Mesothelial cell of epicardium (in vitro differentiated cells): Measurements from ENCODE around the gene NLRX1. TPM values are rescaled to one million over a fixed set of nuclear protein-coding genes. Genes with fewer than 3 reads are reported as not detected.
A peak's percentile ranks its signal among the peaks of the same experiment; 100 is the strongest.
"Not testable (repeated sequence)": the region's sequence is repeated elsewhere in the genome, so short reads cannot be mapped to it uniquely, and the experiment has no call there.

ENCODE experiments used
- DNase-seq, 2 experiments: peaks; one replicate each; pipeline ENCODE4 v3.0.0; 2021; ENCODE audit warnings: low spot score in 2 of 2; ENCODE audit not compliant: unreplicated experiment in 2 of 2
- H3K27ac Mint-ChIP-seq: 2 replicates; pipeline ENCODE4 v1.8.0; 2021; ENCODE audit warnings: mixed read lengths
- H3K27me3 Mint-ChIP-seq: 2 replicates; pipeline ENCODE4 v1.8.0; 2021; ENCODE audit warnings: low read depth, mixed read lengths
- H3K36me3 Mint-ChIP-seq: 2 replicates; pipeline ENCODE4 v1.8.0; 2021; ENCODE audit warnings: mixed read lengths
- H3K4me1 Mint-ChIP-seq: 2 replicates; pipeline ENCODE4 v1.8.0; 2021; ENCODE audit warnings: mixed read lengths
- H3K4me3 Mint-ChIP-seq: 2 replicates; pipeline ENCODE4 v1.8.0; 2021; ENCODE audit warnings: mild to moderate bottlenecking, moderate library complexity, mixed read lengths
- H3K9me3 Mint-ChIP-seq: 2 replicates; pipeline ENCODE4 v1.8.0; 2021; ENCODE audit warnings: mixed read lengths
- total RNA-seq: library from RNA; stranded (reverse); gene quantifications from 3 replicates; pipeline ENCODE4 v1.2.1, GENCODE V29; 2021
- TF ChIP-seq, protein P1 (sequence below): fragments of 200-600 bp; sonication (generic); IDR thresholded peaks from one replicate; pipeline ENCODE4 v1.5.0; 2021; ENCODE audit warnings: antibody characterized with exemption; ENCODE audit not compliant: unreplicated experiment

The NLRX1 gene
- total RNA-seq, 1 donor from 2014 or later, result 21.9 TPM

DNA sequence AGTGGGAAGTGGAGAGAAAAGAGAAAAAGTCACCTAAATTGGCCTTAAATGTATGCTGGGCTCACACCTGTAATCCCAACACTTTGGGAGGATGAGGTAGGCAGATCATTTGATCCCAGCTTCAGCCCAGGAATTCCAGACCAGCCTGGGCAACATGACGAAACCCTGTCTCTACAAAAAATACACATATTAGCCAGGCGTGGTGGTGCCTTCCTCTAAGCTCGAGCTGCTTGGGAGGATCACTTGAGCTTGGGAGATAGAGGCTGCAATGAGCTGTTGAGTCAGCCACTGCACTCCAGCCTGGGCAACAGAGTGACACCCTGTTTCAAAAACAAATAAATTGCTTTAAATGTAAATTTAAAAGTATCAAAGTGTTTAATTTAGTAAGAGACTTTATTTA, 41.5 kb downstream of the NLRX1 start:
- no peaks in the 10 kb centered on the region for H3K27me3 Mint-ChIP-seq
- H3K9me3 Mint-ChIP-seq, result no peaks in the 10 kb centered on the region
- no peaks in the 10 kb centered on the region for H3K36me3 Mint-ChIP-seq
- H3K4me1 Mint-ChIP-seq, result peaks cover 20% of the 10 kb centered on the region
- no peak for DNase-seq
- TF ChIP-seq, protein P1, sequence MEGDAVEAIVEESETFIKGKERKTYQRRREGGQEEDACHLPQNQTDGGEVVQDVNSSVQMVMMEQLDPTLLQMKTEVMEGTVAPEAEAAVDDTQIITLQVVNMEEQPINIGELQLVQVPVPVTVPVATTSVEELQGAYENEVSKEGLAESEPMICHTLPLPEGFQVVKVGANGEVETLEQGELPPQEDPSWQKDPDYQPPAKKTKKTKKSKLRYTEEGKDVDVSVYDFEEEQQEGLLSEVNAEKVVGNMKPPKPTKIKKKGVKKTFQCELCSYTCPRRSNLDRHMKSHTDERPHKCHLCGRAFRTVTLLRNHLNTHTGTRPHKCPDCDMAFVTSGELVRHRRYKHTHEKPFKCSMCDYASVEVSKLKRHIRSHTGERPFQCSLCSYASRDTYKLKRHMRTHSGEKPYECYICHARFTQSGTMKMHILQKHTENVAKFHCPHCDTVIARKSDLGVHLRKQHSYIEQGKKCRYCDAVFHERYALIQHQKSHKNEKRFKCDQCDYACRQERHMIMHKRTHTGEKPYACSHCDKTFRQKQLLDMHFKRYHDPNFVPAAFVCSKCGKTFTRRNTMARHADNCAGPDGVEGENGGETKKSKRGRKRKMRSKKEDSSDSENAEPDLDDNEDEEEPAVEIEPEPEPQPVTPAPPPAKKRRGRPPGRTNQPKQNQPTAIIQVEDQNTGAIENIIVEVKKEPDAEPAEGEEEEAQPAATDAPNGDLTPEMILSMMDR, result no peak
- peak overlapping the region; percentile 7 for H3K27ac Mint-ChIP-seq
- H3K4me3 Mint-ChIP-seq, result no peak overlapping the region

DNA sequence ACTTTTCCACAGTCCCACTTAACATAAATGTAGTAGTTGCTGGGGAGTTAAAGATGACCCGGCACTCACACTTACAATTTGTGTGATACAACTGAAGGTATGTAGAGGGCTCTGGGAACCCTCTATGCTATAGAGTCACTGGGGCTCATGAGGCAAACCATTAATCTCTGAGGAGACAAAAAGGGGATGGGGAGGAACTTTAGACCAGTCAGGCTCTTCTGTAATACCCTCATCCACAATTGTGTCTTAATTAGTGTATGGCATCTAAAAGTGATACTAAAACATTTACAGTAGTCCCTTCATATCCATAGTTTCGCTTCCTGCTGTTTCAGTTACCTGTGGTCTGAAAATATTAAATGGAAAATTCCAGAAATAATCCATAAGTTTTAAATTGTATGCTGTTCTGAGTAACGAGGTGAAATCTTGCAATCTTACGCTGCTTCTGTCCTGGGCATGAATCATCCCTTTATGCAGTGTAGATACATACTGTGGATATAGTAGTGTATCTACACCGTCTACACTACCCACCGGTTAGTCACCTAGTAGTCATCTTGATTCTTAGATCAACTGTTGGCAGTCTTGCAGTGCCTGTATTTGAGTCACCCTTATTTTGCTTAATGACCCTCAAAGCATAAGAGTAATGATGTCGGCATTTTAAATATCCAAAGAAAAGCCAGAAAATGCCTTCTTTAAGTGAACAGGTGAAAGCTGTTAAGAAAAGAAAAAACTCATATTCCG, 49.8 kb downstream of the NLRX1 start:
- H3K36me3 Mint-ChIP-seq, result peaks cover 1% of the 10 kb centered on the region
- H3K4me3 Mint-ChIP-seq, result no peak overlapping the region
- H3K27me3 Mint-ChIP-seq, result no peaks in the 10 kb centered on the region
- TF ChIP-seq, protein P1, result no peak
- no peaks in the 10 kb centered on the region for H3K9me3 Mint-ChIP-seq
- H3K4me1 Mint-ChIP-seq, result peaks cover 6% of the 10 kb centered on the region
- no peak overlapping the region for H3K27ac Mint-ChIP-seq
- no peak for DNase-seq

DNA sequence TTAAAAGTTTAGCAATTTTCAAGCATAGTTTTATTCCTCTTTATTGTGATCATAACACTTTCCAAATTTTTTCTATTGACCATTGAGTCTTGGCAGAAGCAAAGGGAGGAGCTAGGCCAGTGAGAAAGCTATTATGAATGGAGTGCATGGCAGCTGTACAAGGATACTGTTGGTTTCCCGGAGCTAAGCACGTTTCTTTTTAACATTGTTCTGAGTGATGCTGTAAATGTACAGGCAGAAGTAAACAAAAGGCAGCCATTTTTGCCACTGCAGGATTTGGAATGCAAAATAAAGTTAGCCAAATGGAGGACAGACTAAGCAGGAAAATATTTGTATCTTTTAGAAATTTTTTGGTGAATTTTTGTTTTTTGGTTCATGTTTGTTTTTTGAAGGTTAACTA, 53.8 kb downstream of the NLRX1 start:
- H3K27ac Mint-ChIP-seq, result peak overlapping the region; percentile 55

DNA sequence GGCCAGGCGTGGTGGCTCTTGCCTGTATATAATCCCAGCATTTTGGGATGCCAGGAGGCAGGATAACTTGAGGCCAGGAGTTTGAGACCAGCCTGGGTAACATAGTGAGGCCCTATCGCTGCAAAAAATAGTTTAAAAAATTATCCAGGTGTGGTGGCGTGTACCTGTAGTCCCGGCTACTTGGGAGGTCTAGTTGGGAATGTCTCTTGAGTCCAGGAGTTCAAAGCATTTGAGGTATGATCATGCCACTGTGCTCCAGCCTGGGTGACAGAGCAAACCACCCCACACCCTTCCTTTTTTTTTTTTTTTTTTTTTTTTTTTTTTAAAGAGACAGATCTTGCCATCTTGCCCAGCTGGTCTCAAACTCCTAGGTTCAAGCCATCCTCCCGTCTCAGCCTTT, 54.4 kb downstream of the NLRX1 start:
- H3K27ac Mint-ChIP-seq, result no peak overlapping the region
- no peak for DNase-seq
- H3K4me3 Mint-ChIP-seq, result no peak overlapping the region
- no peaks in the 10 kb centered on the region for H3K9me3 Mint-ChIP-seq
- TF ChIP-seq, protein P1, result no peak
- H3K4me1 Mint-ChIP-seq, result peaks cover 6% of the 10 kb centered on the region
- H3K36me3 Mint-ChIP-seq, result peaks cover 3% of the 10 kb centered on the region
- H3K27me3 Mint-ChIP-seq, result no peaks in the 10 kb centered on the region

More for the DNA sequence above, 53.8 kb downstream of the NLRX1 start:
- Mint-ChIP-seq H3K4me1 (peaks cover 6% of the 10 kb centered on the region), H3K36me3 (peaks cover 3% of the 10 kb centered on the region), H3K9me3 (no peaks in the 10 kb centered on the region), H3K27me3 (no peaks in the 10 kb centered on the region), H3K4me3 (no peak overlapping the region)
- DNase-seq, result no peak
- TF ChIP-seq, protein P1, result no peak

DNA sequence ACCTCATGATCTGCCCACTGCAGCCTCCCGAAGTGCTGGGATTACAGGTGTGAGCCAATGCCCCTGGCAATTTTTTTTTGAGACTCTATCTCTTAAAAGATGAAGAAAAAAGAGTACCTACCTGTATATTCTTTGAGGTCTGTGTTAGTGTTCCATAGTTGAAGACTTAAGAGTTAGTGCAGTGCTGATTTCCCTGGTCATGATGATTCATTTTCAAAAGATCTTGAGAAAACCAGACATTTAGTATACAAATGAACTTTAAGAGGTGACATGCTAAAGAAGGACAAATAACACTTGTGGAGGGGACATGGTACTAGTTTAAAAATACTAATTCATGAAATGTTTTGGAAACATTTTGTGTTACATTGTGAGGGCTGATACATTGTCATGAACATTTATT, 55.3 kb downstream of the NLRX1 start:
- Mint-ChIP-seq H3K4me1 (peaks cover 6% of the 10 kb centered on the region), H3K27me3 (no peaks in the 10 kb centered on the region), H3K9me3 (no peaks in the 10 kb centered on the region), H3K27ac (no peak overlapping the region), H3K4me3 (no peak overlapping the region), H3K36me3 (peaks cover 3% of the 10 kb centered on the region)
- DNase-seq, result no peak
- TF ChIP-seq, protein P1, result no peak

DNA sequence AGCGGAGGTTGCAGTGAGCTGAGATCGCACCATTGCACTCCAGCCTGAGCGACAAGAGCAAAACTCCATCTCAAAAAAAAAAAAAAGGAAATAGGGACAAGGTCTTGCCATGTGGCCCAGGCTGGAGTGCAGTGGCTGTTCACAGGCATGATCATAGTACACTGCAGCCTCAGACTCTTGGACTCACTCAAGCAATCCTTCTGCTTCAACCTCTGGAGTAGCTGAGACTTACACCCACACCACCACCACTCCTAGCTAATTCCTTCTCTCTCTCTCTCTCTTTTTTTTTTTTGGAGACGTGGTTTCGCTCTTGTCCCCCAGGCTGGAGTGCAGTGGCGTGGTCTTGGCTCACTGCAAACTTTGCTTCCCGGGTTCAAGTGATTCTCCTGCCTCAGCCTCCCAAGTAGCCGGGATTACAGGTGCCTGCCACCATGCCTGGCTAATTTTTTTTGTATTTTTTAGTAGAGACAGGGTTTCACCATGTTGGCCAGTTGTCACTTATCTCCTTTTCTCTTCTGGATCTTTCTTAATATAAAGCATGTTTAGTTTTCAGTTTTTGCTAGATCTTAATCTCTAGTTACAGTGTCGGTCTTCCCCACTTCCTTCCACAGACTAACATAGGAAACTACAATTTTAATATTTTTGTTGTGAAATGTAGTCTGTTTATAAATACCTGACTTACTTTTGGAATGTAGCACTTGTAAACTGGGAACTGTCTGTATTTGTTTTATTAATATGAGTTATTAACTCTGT, 60.2 kb downstream of the NLRX1 start:
- DNase-seq, H3K27me3 Mint-ChIP-seq, H3K4me1 Mint-ChIP-seq, H3K9me3 Mint-ChIP-seq, H3K4me3 Mint-ChIP-seq: not testable (repeated sequence)
- peaks cover 12% of the 10 kb centered on the region for H3K36me3 Mint-ChIP-seq
- peak overlapping the region; percentile 5 for H3K27ac Mint-ChIP-seq
